GM23338 (cell line): ENCODE data around the gene FBXW7. TPM values are rescaled to one million over a fixed set of nuclear protein-coding genes. Genes with fewer than 3 reads are reported as not detected.

ENCODE experiments used
- ATAC-seq: fragments of 200-7000 bp; cut with Tn5 transposase; 3 replicates; pipeline ENCODE4 v1.9.1; 2020
- DNase-seq: peaks from one replicate; pipeline ENCODE4 v3.0.0-alpha.2; 2015; ENCODE audit warnings: low spot score
- H2AFZ ChIP-seq: fragments of 200-600 bp; sonication (generic); 2 replicates; pipeline ENCODE4 v1.8.0; 2016; ENCODE audit warnings: antibody characterized with exemption, mild to moderate bottlenecking, moderate library complexity
- H3F3A ChIP-seq: fragments of 200-600 bp; sonication (generic); replicated peaks from 2 replicates; pipeline ENCODE4 v1.8.0; 2017; ENCODE audit warnings: antibody characterized with exemption, mixed run types, low read depth
- H3K27ac ChIP-seq: fragments of 200-600 bp; sonication (generic); 2 replicates; pipeline ENCODE4 v1.6.1; 2016; ENCODE audit warnings: low read depth
- H3K27me3 ChIP-seq: fragments of 200-600 bp; sonication (generic); 2 replicates; pipeline ENCODE4 v1.8.0; 2016; ENCODE audit warnings: mild to moderate bottlenecking, mixed run types, moderate library complexity; ENCODE audit not compliant: insufficient read depth
- H3K36me3 ChIP-seq: fragments of 200-600 bp; sonication (generic); 2 replicates; pipeline ENCODE4 v1.8.0; 2016; ENCODE audit warnings: mild to moderate bottlenecking; ENCODE audit not compliant: insufficient read depth
- H3K4me1 ChIP-seq: fragments of 200-600 bp; sonication (generic); 2 replicates; pipeline ENCODE4 v1.8.0; 2016; ENCODE audit warnings: mild to moderate bottlenecking, moderate library complexity; ENCODE audit not compliant: insufficient read depth
- H3K4me2 ChIP-seq: fragments of 200-600 bp; sonication (generic); 2 replicates; pipeline ENCODE4 v1.7.1; 2017; ENCODE audit warnings: mixed run types
- H3K4me3 ChIP-seq: fragments of 200-600 bp; sonication (generic); 2 replicates; pipeline ENCODE4 v1.6.1; 2016; ENCODE audit warnings: mixed run types
- H3K79me2 ChIP-seq: fragments of 200-600 bp; sonication (generic); replicated peaks from 2 replicates; pipeline ENCODE4 v1.8.0; 2017; ENCODE audit warnings: mild to moderate bottlenecking; ENCODE audit not compliant: insufficient read depth
- H3K9me2 ChIP-seq: fragments of 200-600 bp; sonication (generic); 2 replicates; pipeline ENCODE4 v1.8.0; 2017; ENCODE audit not compliant: insufficient read depth
- H4K20me1 ChIP-seq: fragments of 200-600 bp; sonication (generic); replicated peaks from 2 replicates; pipeline ENCODE4 v1.8.0; 2017; ENCODE audit warnings: mild to moderate bottlenecking; ENCODE audit not compliant: insufficient read depth
- H3K27ac Mint-ChIP-seq: 2 replicates; pipeline ENCODE4 v1.8.0; 2020; ENCODE audit warnings: inconsistent platforms, mild to moderate bottlenecking, moderate library complexity, mixed read lengths
- H3K27me3 Mint-ChIP-seq: 3 replicates; pipeline ENCODE4 v1.8.0; 2022; ENCODE audit warnings: low read depth, mild to moderate bottlenecking, moderate library complexity, mixed read lengths, inconsistent platforms; ENCODE audit not compliant: insufficient read depth, poor library complexity
- H3K36me3 Mint-ChIP-seq: 3 replicates; pipeline ENCODE4 v1.8.0; 2021; ENCODE audit warnings: low read depth, mild to moderate bottlenecking, inconsistent platforms, moderate library complexity, mixed read lengths
- H3K4me1 Mint-ChIP-seq: 3 replicates; pipeline ENCODE4 v1.8.0; 2020; ENCODE audit warnings: mild to moderate bottlenecking, inconsistent platforms, mixed read lengths
- H3K4me3 Mint-ChIP-seq: 3 replicates; pipeline ENCODE4 v1.8.0; 2021; ENCODE audit warnings: moderate library complexity, mild to moderate bottlenecking, inconsistent platforms, mixed read lengths
- H3K9me3 Mint-ChIP-seq: 3 replicates; pipeline ENCODE4 v1.8.0; 2020; ENCODE audit warnings: moderate library complexity, mild to moderate bottlenecking, inconsistent platforms, mixed read lengths
- CREB1 ChIP-seq: fragments of 250-450 bp; sonication (Bioruptor Pico); IDR thresholded peaks from 2 replicates; pipeline ENCODE4 v1.5.0; 2020; ENCODE audit warnings: low read depth, mild to moderate bottlenecking, moderate library complexity
- CTCF ChIP-seq, 2 experiments: fragments of 200-600 bp in 1 of 2; sonication (generic) in 1 of 2; conservative IDR thresholded peaks; 2 replicates each; pipeline versions ENCODE4 v1.5.1 to v1.6.1; 2016 to 2017; ENCODE audit warnings: antibody characterized with exemption in 2 of 2, low read depth in 2 of 2, mild to moderate bottlenecking in 2 of 2, moderate library complexity in 1 of 2
- EZH2 ChIP-seq: fragments of 200-600 bp; sonication (generic); IDR thresholded peaks from one replicate; pipeline ENCODE4 v1.8.0; 2017; ENCODE audit warnings: antibody characterized with exemption, mild to moderate bottlenecking, low read depth; ENCODE audit not compliant: unreplicated experiment
- EZH2phosphoT487 ChIP-seq: fragments of 200-600 bp; sonication (generic); IDR thresholded peaks from one replicate; pipeline ENCODE4 v1.8.1; 2018; ENCODE audit warnings: antibody characterized with exemption; ENCODE audit not compliant: unreplicated experiment
- JUNB ChIP-seq: IDR thresholded peaks from one replicate; pipeline ENCODE4 v1.6.1; 2016; ENCODE audit warnings: antibody characterized with exemption; ENCODE audit not compliant: unreplicated experiment
- POLR2AphosphoS5 ChIP-seq: IDR thresholded peaks from 2 replicates; pipeline ENCODE4 v1.6.1; 2016; ENCODE audit warnings: antibody characterized with exemption, low read depth
- REST ChIP-seq: IDR thresholded peaks from one replicate; pipeline ENCODE4 v1.6.1; 2018; ENCODE audit warnings: antibody characterized with exemption; ENCODE audit not compliant: unreplicated experiment
- STAT1 ChIP-seq: IDR thresholded peaks from one replicate; pipeline ENCODE4 v1.6.1; 2016; ENCODE audit warnings: antibody characterized with exemption; ENCODE audit not compliant: unreplicated experiment
- ZNF331 ChIP-seq: fragments of 250-450 bp; sonication (Bioruptor Pico); IDR thresholded peaks from 2 replicates; pipeline ENCODE4 v1.5.0; 2020; ENCODE audit warnings: low read depth, mild to moderate bottlenecking, moderate library complexity
- polyA plus RNA-seq: library from polyadenylated mRNA; unstranded; fragments of >200 nt; fragmentation: Nextera tagmentation; extraction: Ambion mirVana; gene quantifications from 2 replicates; pipeline ENCODE4 v1.2.1, GENCODE V29; 2016
- total RNA-seq: library from RNA; depleted of rRNA; stranded (reverse); fragments of >200 nt; shearing (Covaris generic); gene quantifications from 2 replicates; pipeline ENCODE4 v1.2.3, GENCODE V29; 2014

The FBXW7 gene
- total and polyA plus RNA-seq, 2 experiments from 2014 or later: 25.8 to 34.7 TPM

GRCh38 chr4:152572417-152573086, 36.7 kb upstream of the FBXW7 start (continued):
- TF ChIP-seq CREB1 (CRISPR knock-in tag) (no peak), POLR2AphosphoS5 (no peak), CTCF (conservative IDR thresholded peaks at IDR 0.05; ENCODE audit: low read depth in 2 of 2) (no peak)

GRCh38 chr4:152571770-152572169, 35.9 kb upstream of the FBXW7 start:
- no peak overlapping the region for H2AFZ ChIP-seq
- H3K27ac ChIP-seq: no peak overlapping the region
- H3K27me3 ChIP-seq: no peaks in the 10 kb centered on the region
- no peaks in the 10 kb centered on the region for H3F3A ChIP-seq
- no peak for ATAC-seq
- H3K4me2 ChIP-seq: no peak overlapping the region
- no peaks in the 10 kb centered on the region for H3K4me1 ChIP-seq
- H3K36me3 Mint-ChIP-seq: no peaks in the 10 kb centered on the region
- no peaks in the 10 kb centered on the region; the same call in 1 of the 2 replicates for H3K9me2 ChIP-seq
- no peak for DNase-seq
- H4K20me1 ChIP-seq: no peaks in the 10 kb centered on the region
- H3K79me2 ChIP-seq: no peaks in the 10 kb centered on the region
- no peaks in the 10 kb centered on the region for H3K9me3 Mint-ChIP-seq
- TF ChIP-seq EZH2phosphoT487 (no peak), STAT1 (no peak), ZNF331 (CRISPR knock-in tag) (no peak), JUNB (no peak), EZH2 (no peak), CREB1 (CRISPR knock-in tag) (no peak), CTCF (conservative IDR thresholded peaks at IDR 0.05; ENCODE audit: low read depth in 2 of 2) (no peak), REST (no peak)
- no peaks in the 10 kb centered on the region for H3K27me3 Mint-ChIP-seq
- no peaks in the 10 kb centered on the region for H3K36me3 ChIP-seq
- no peak overlapping the region for H3K4me3 Mint-ChIP-seq
- no peak overlapping the region for H3K27ac Mint-ChIP-seq
- peaks cover 6% of the 10 kb centered on the region; the same call in 1 of the 3 replicates for H3K4me1 Mint-ChIP-seq
- no peak overlapping the region for H3K4me3 ChIP-seq
